GM23248 (cell line): ENCODE data around the gene C10orf90.

Experiments
- EZH2 ChIP-seq: fragments of 200-600 bp; sonication (generic); IDR thresholded peaks from 2 replicates; pipeline ENCODE4 v1.6.1; 2018; ENCODE audit warnings: antibody characterized with exemption, mild to moderate bottlenecking; ENCODE audit not compliant: insufficient read depth, poor library complexity, severe bottlenecking
- EZH2phosphoT487 ChIP-seq: fragments of 200-600 bp; sonication (generic); IDR thresholded peaks from 2 replicates; pipeline ENCODE4 v1.6.1; 2018; ENCODE audit warnings: antibody characterized with exemption, moderate library complexity, mild to moderate bottlenecking, low read depth; ENCODE audit not compliant: insufficient read depth

DNA sequence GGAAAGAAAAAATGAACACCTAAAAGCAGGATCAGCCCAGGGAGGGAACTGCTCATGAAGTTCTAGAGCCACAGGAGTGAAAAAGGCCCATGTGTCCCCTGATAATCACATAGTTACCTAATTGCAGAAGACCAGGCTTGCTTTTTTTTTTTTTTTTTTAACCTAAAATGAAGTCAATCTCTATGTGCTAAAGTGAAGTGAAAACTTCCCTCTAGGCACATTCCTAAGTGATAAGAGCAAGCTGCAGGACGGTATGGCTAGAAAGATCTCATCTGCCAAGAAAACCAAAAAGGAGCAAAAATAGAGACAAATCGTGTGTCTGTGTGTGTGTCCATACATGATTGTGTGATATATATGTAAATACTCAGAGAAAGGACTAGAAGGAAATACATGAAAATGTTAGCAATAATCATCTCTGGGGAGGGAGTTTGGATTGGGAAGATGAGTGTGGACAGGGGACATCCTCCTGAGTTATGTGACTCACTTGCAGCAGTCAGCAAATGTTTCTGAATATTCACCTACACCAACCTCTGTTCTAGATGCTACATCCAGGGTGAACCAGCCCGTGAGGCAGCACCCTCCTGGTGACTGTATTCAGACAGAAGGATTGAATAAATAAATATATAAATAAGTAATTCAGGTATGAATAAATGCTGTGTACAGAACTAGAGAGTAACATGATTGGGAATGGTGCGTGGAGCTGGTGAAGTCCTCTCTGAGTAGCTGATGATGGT is 76.4 kb downstream of the C10orf90 start:
- TF ChIP-seq EZH2, result no peak
- TF ChIP-seq EZH2phosphoT487, result no peak
